ENCODE data around the gene WDR6.
A peak's percentile ranks its signal among the peaks of the same experiment; 100 is the strongest.
"Not testable (repeated sequence)": the region's sequence is repeated elsewhere in the genome, so short reads cannot be mapped to it uniquely, and the experiment has no call there.

The WDR6 gene

DNA sequence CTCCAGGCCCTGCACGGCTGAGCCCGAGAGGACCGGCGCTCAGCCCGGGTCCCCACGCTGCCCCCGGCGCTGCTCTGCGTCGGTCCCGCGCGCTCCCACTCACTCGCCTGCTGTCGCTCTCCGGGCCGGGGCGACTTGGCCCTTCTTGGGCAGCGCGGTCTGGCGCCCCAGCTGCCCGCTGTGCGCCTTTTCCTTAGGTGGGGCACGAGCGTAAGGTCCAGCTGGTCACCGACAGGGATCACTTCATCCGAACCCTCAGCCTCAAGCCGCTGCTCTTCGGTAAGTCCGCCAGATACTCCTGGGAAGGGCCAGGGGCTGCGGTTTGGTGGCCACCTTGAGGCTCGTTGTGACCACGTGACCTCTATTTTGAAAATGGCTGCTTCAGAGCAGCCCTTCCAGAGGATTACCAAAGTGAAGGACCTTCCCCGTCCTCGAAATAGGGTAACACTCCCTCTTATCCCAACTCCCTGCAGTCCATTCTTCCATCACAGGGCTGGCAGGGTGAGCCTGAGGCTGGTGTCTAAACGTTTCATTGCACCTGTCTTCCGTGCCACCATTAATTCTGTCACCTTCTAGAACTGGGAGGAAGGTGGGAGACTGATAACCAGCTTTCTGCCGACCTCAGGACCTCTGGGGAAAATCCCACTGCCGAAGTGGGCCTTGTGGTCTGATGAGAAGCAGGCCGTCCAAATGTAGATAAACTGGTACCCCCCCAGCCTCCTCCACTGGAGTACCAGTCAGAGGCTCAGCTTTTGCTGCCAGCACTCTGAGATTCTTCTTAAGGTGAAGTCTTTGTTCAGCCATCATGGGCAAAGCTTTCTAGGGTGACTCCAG is 16.3 kb upstream of the WDR6 start:
- DNase-seq (ENCODE audit: low read depth in 2 of 2) = no peak

DNA sequence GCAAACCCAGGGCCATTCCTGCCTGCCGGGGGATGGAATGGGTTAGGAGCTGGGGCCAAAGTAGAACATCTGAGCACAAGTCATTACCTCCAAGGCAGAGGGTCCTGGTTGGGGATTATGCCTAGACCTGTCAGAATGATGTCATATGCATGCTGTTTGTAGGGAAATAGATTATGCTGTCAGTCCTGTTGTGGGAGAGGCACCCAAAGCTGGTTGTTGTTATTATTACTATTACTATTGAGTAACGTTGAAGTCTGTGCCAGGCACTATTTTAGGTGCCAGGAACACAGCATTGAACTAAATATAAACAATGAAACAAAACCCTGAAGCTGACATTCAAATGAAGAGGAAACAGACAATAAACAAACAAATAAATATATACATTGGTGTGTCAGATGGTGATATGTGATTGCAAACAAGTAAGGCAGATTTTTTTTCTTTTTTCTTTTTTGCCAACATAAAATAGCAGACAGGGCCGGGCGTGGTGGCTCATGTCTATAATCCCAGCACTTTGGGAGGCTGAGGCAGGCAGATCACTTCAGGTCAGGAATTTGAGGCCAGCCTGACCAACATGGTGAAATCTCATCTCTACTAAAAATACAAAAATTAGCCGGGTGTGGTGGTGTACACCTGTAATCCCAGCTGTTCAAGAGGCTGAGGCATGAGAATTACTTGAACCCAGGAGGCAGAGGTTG is 15.2 kb upstream of the WDR6 start:
- DNase-seq (ENCODE audit: low read depth in 2 of 2) = no peak

DNA sequence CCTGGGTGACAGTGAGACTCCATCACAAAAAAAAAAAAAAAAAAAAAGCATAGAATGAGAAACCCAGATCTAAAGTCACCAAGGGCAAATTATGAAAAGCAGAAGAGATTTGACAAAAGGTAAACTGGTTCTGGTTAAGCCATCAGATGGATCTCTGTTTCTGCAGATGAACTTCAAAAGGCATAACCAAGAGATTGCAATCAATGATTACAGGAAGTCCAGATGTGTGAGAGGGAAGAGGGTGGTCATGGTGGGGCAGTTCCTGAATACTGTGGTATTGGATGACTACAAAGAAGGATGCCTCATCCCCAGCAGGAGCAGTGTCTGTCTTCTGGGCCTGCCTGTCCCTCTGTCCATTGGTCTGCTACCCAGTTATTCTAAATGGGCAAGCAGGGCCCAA is 13.4 kb upstream of the WDR6 start:
- no peak for DNase-seq (ENCODE audit: low read depth in 2 of 2)

DNA sequence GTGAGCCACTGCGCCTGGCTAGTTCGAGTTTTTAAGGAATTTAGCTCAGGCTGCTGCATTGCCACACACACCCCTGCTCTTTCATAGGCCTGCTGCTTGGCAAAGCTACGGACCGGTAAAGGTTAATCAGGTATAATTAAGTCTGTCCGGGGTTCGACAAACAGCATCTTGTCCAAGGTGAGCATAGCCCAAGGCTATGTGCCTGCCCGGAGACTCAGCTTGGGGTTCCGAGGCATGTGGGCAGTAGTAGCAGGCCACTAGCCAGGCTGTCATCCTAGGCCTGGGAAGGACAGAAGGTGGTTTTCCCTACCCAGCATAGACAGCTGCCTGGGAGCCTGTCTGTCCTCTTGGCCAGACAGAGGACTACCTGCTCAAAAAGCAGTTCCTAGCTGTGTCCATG is 10.6 kb upstream of the WDR6 start:
- no peak for DNase-seq (ENCODE audit: low read depth in 2 of 2)

DNA sequence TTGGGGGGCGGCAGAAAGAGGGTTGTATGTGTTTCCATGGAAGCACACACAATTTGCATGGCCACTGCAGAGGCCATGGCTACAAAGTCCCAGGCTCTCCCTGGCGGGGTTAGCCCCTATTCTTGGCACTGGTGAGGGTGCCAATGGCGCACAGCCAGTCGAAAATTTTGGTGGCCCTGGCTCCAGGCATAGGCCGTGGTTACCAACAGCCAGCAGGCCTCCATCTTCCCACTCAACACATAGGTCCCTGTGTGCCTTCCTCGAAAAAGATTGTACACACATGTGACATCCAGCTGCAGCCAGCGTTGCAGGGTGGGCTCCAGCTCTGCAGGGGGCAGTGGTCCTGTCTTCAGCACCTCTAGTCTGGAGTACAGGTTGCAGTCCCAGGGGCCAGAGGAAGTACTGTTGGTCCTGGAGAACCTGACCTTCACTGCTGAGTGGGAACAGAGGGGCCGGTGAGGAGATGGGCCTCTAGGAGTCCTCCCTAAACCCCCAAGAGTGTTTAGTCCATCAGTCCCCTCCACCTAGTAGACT is 10.0 kb upstream of the WDR6 start:
- DNase-seq (ENCODE audit: low read depth in 2 of 2) = no peak

DNA sequence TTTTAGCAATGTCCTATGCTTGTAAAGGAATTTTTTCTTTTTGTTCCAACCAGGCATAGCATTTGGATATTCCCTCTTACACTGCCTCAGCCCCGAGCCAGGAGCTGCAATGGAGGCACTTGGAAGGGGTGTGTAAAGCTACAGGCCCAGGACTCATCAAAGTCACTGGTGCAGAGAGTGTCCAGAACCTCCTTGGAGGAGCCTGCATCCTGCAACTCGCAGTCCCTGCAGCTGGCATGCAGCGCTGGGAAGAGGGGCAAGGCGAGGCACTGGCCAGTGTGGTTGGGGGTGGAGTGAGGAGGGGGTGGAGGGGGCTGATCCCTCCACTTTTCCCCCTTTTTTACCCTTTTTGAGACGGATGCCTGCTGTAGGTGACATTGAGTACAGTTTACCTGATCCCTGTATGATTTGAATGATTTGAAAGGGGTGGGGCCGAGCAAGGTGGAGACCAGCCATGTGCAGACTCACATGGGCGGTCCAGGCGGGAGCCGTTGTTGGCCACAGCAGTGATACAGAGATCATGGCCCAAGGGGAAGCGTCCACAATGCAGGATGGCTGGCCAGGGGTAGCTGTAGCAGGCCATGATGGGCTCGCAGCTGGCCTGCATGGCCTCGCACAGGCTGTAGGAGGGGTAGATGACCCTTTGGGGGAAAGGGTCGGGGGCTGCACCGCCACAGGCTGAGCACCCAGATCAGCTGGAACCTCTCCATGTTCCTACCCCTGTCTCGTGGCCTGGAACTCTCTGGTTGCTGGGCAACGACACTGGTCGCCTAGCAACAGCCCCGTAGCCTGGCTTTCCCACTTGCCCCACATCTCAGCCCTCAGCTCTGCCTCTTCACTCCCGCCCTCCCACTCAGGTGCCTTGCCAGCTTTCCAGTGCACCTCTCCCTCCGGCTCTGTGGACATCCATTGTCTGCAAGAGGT is 9.2 kb upstream of the WDR6 start:
- DNase-seq (ENCODE audit: low read depth in 2 of 2) = no peak

DNA sequence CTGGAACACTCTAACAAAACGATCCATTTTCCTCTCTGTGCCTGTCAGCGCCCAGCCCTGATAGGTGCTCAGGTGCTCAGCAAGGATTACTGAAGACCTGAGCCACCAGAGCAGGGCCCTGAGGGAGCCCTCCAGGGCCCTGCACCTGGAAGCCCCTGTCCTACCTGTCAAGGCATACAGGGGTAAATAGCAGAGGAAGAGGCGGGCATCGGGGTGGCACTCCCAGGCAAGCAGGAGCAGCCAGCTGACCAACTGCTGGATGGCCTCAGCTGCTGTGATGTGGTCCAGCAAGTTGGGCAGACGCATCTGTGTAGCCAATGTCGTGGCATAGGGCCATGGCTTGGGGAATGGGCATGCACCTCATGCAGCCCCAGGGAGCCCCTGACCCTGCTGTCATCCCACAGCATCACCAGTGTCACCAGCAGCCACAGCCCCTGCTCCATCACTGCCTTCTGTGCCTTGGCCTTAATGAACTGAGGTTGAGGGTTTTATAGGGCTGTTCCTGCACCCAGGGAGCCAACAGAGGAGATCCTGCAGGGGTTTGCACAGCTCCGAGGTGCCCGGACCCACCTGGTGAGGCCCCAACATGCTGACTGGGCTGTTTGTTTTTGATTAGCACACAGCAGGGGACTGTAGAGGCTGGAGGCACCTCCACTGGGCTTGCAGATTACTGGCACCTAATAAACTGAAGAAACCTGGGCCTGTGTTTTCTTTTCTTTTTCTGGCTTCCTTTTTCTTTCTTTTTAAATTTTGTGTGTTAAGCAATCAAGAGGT is 7.9 kb upstream of the WDR6 start:
- no peak for DNase-seq (ENCODE audit: low read depth in 2 of 2)

DNA sequence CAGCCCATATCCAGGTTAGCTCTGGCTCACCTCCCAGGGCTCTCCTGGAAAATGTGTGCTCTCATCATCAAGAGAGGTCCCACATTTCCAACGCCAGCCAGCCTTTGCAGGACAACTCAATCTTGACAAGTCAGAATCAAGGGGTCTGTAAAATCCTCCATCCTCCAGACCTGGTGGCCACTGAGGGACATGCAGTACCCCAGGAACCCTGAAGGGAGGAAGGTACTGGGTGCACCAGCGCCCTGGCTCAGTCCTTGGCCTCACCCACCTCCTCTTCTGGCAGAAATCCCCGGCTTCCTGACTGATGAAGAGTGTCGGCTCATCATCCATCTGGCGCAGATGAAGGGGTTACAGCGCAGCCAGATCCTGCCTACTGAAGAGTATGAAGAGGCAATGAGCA is 6.0 kb upstream of the WDR6 start:
- DNase-seq (ENCODE audit: low read depth in 2 of 2) = no peak

DNA sequence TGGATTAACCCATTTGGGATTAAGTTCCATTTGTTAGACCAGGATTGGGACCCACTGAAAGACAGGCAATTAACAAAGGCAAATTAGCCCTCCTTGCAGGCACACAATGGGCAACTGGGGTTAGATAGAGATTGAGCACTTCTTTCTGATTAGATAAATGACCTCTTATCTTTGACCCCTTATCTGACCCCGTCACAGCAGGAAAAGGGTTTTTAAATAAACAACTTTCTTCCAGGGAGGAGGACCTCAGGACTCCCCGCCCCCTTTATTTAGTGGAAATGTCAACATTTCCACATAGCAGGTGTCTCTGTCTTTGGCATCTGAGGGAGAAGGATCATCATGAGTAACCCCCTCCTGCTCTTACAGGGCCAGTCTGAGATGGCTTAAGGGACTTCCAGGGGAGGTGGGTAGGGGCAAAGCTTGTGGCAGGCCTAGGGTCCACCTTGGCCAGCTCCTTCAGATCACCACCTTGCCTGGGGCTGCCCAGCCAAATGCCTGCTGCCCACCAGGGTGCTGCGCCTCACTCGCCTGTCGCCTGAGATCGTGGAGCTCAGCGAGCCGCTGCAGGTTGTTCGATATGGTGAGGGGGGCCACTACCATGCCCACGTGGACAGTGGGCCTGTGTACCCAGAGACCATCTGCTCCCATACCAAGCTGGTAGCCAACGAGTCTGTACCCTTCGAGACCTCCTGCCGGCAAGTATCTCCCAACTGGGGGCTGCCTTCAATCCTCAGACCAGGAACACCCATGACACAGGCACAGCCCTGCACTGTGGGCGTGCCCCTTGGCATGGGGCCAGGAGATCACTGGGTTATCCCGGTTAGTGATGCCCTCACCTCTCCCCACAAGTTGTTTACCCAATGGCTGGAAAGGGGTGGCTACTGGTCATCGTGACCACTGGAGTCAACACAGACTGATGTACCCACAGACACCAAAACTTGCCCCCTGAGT is 2.6 kb upstream of the WDR6 start:
- no peak for DNase-seq (ENCODE audit: low read depth in 2 of 2)

DNA sequence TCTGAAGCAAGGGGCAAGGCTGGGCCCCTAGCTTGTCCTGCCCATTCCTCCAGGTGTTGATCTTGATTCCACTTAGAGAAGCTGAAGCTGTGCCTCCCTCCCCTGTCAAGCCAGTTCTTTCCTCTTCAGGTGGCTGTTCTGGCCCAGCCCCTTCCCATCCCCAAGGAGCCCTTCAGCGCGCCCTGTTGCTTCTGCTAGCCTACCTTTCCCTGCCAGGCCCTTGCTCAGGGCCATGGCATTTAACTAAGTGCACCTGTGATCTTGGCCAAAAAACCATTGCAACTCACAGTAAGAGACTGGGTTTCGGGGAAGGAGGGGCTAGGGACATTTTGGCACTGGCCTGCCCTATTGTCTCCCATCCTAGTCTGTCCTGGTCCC is 1.9 kb upstream of the WDR6 start:
- no peak for DNase-seq (ENCODE audit: low read depth in 2 of 2)

DNA sequence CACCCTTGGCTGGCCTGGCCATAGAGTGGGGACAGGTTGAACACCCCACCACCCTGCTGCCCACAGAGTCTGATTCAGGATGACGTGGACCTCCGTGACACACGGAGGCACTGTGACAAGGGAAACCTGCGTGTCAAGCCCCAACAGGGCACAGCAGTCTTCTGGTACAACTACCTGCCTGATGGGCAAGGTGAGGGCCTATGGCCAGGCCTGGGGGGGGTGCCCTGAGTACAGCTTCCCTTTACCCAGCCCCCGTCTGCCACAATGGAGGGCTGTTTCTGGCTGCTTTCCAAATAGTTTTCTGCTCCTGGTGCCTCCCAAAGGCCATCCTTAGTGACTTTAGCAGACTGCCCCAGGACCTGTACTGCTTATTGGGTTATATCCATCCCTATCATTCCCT is 1.2 kb upstream of the WDR6 start:
- DNase-seq (ENCODE audit: low read depth in 2 of 2) = no peak

DNA sequence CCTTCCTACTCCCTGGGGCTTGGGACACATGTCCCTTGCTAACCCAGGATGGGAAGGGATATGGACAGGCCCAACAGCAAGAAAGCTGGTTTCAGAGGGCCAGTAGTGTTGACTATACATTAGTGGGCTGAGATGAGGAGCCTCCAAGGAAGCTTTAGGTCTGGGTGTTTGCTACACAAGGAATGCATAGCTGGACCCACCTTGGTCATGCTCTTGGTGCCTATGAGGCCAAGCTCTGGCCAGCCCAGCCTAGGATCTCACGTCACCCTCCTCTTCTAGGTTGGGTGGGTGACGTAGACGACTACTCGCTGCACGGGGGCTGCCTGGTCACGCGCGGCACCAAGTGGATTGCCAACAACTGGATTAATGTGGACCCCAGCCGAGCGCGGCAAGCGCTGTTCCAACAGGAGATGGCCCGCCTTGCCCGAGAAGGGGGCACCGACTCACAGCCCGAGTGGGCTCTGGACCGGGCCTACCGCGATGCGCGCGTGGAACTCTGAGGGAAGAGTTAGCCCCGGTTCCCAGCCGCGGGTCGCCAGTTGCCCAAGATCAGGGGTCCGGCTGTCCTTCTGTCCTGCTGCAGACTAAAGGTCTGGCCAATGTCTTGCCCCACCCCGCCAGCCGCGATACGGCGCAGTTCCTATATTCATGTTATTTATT is 653 bp upstream of the WDR6 start:
- no peak for DNase-seq (ENCODE audit: low read depth in 2 of 2)

DNA sequence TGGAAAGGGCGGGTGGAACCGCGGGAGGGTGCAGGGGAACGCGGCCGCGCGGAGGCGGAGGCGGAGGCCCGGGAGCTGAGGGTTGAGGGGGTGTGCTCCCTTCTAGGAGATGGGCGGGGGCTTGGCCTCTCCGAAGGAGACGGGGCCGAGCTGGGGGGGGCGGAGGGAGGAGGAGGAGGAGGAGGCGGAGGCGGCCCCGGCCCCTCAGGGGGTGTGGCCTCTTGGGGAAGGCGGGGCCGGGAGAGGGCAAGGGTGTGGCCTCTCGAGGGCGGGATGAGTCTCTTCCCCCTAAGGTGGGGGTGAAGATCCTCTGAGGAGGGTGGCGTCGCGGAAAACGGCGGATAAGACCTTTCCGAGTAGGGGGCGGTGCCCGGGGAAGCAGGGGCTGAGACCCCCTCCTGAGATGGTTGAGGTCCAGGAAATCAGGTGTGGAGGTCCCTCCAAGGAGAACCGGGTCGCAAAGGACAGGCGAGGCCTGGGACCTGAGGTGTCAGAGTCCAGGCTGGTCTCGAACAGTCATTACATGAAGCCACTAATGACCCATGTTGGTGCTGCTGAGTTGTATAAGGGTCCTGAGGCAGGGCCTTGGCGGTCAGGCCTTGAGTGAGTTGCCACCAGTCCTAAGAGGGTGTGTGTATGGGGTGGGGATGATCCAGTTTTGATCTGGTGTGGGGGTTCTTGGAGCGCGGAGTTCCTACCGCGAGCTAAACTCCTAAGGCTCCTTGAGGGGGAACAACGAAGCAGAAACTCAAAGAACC is 759 bp downstream of the WDR6 start:
- DNase-seq (ENCODE audit: low read depth in 2 of 2) = peak; percentile 82 to 86

DNA sequence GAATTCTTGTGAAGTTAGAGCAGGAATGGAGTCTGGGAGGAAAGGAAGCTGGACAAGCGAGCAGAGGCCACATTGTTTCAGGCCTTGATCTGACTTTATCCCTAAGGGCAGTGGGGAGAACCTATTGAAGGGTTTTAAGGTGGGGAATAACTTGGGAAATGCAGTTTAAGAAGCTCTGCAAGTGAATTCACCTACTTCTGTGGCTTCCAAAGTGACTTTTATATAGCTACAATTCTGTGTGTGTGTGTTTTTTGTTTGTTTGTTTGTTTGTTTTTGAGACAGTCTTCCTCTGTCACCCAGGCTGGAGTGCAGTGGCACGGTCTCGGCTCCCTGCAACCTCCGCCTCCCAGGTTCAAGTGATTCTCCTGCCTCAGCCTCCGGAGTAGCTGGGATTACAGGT is 1.4 kb downstream of the WDR6 start:
- DNase-seq (ENCODE audit: low read depth in 2 of 2) = not testable (repeated sequence)

DNA sequence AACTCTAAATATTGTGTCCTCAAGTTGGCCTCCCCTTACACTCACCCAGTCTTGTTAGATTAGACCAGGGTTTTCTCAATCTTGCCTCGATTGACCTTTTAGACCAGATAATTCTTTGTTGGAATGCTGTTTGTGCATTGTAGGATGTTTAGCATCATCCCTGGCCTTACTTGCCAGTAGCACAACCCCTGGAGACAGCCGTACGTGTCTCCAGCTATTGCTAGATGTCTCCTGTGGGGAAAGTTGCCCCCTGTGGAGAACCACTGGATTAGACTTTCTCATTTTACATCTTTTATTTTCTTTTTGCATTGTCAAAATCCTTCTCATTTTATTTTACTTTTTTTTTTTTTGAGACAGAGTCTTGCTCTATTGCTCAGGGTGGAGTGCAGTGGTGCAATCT is 2.2 kb downstream of the WDR6 start:
- DNase-seq (ENCODE audit: low read depth in 2 of 2) = no peak

DNA sequence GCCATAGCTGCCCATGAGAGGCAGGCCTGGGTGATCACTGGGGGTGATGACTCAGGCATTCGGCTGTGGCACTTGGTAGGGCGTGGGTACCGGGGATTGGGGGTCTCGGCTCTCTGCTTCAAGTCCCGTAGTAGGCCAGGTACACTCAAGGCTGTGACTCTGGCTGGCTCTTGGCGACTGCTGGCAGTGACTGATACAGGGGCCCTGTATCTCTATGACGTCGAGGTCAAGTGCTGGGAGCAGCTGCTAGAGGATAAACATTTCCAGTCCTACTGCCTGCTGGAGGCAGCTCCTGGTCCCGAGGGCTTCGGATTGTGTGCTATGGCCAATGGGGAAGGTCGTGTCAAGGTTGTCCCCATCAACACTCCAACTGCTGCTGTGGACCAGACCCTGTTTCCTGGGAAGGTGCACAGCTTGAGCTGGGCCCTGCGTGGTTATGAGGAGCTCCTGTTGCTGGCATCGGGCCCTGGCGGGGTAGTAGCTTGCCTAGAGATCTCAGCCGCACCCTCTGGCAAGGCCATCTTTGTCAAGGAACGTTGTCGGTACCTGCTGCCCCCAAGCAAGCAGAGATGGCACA is 5.3 kb downstream of the WDR6 start:
- no peak for DNase-seq (ENCODE audit: low read depth in 2 of 2)

DNA sequence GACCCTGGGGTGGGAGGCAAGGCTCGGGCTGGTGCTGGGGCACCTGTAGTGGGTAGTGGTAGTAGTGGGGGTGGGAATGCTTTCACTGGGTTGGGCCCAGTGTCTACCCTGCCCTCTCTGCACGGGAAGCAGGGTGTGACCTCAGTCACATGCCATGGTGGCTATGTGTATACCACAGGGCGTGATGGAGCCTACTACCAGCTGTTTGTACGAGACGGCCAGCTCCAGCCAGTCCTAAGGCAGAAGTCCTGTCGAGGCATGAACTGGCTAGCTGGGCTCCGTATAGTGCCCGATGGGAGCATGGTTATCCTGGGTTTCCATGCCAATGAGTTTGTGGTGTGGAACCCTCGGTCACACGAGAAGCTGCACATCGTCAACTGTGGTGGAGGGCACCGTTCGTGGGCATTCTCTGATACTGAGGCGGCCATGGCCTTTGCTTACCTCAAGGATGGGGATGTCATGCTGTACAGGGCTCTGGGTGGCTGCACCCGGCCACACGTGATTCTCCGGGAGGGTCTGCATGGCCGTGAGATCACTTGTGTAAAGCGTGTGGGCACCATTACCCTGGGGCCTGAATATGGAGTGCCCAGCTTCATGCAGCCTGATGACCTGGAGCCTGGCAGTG is 6.0 kb downstream of the WDR6 start:
- no peak for DNase-seq (ENCODE audit: low read depth in 2 of 2)
